ENCODE data around the gene NDUFS1.
"Not testable (repeated sequence)": the region's sequence is repeated elsewhere in the genome, so short reads cannot be mapped to it uniquely, and the experiment has no call there.

NDUFS1 gene

DNA sequence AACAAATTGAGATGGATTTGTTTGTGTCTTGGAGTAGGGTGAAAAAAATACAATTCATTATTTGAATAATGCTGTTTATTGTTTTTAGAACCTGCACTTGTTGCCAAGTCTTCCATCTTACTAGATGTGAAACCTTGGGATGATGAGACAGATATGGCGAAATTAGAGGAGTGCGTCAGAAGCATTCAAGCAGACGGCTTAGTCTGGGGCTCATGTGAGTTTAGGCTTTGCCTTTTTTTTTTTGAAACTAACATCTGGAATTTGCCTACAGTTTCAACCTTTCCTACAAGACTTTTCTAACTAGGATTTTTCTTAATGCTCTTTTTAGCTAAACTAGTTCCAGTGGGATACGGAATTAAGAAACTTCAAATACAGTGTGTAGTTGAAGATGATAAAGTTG, 3.2 kb upstream of the NDUFS1 start:
- not testable (repeated sequence) for DNase-seq (ENCODE audit: low spot score)

DNA sequence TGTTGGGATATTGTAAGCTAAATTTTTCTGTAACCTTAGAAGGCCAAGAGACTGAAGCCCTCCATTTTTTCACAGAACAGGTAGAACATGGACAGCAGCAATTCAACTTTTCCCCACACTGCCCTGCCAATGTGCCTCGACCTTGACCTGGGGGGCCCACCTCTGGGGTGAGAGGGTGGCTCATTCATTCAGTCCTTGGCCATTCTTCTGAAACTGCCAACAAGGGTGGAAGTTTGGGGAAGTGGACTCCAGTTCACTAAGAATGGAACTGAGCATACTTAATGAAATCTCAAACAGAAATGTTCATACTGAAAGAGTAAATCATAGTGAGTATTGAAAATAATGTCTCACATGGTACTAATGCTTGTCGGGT, 1.5 kb upstream of the NDUFS1 start:
- no peak for DNase-seq (ENCODE audit: low spot score)

DNA sequence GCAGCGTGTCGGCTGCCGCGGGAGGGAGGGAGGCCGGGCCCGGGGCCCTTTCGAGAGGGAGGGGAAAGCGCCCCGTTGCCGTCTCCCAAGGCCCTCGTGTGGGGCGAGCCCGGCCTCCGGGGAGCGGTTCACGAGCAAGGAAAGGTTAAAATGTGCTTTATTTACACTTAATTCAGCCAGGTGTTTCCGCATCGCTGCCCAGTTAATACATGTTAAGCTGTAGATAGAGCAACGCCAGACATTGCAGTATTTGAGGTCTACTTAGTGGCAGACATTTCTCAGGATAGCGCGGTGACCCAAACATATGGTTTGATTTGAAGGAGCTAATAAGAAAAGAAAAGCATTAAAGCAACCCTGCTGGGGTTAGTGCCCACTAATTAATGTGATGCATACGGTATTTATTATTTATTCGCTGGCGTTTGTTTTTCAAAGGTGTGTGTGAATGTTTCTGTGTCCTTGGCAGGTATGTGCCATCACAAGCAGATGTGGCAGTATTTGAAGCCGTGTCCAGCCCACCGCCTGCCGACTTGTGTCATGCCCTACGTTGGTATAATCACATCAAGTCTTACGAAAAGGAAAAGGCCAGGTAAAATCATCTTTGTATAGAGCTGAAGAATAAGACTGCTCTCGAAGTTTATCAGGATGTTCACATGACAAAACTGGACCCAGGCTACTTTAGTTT, 1.0 kb upstream of the NDUFS1 start:
- DNase-seq (ENCODE audit: low spot score) = peak; percentile 35

DNA sequence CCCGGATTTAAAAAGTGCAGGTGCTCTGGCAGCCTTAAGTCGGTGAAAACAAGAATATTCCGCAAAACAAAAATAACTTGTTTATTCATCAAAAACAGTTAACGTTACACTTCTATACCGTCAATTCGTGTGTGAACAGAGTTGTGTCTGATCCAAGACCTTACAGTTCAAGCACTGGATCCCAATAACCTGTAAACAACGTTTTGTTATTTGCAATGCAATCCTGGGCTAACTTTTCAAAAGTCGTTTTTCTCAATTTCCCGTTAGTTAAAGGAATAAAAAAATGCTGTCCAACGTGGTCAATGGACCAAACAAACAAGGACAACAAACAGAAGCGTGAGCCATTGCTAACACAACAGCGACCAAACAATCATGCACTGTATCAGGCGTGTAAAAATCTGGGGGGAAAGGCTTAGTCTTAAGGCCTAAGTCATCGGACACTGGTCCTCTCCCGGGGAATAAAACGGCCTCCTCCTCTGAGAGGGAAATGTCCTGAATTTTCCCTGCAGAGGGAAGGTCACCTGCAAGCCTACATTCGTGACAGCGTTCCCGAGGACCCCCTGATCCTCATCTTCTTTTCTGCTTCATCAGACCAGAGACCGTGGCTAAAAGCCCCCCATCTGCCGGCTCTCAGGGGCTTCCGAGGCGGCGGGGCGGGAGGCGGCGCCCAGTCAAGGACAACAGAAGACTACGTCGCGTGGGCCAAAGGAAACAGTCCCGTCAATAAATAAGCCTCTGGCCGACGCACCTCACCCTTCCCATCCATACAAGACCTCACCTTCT, 490 bp downstream of the NDUFS1 start:
- no peak for DNase-seq (ENCODE audit: low spot score)

DNA sequence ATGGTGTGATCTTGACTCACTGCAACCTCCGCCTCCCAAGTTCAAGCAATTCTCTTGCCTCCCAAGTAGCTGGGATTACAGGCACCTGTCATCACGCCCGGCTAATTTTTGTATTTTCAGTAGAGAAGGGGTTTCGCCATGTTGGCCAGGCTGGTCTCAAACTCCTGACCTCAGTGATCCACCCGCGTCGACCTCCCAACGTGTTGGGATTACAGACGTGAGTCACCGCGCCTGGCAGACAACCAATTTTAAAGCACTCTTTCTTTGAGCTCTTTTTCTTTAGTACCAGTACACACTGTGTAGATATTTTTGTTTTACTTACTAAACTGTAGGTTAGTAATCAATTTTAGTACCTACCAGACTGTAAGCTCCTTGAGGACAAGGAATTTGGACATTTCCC, 2.2 kb downstream of the NDUFS1 start:
- DNase-seq (ENCODE audit: low spot score) = not testable (repeated sequence)

DNA sequence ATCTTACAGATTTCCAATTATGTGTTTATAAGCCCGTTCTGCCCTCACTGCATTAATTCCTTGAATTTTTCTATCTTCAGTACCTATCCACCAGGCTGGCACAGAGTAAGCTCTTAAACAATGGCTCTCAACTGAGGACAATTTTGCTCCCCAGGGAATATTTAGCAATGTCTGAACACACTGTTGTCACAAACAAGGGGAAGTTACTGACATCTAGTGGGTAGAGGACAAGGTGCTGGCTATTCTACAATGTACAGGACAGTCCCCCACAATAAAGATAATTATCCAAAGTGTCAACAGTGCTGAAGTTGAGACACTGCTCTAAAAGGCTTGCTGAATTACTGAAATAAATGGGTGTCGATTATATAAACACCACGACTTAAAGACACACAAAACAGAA, 5.0 kb downstream of the NDUFS1 start:
- peak; percentile 40 for DNase-seq (ENCODE audit: low spot score)

DNA sequence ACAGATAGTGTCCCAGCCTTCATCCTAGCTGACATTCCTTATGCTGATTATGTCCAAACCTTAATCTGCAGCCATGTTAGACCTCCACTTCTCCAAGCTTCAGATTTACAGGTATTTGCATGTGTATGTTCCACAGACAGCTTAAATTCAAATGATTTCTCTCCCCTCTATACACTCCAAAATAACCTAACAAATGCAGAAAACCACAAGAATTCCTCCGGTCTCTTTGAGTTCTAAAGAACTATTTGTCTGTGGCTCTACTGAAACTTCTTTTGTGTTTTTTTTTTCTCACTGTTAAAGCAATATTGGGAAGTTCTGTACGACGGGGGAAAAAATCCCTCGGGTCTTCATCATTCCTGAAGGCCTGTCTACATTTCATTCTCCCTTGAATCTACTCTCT, 8.6 kb downstream of the NDUFS1 start:
- no peak for DNase-seq (ENCODE audit: low spot score)

DNA sequence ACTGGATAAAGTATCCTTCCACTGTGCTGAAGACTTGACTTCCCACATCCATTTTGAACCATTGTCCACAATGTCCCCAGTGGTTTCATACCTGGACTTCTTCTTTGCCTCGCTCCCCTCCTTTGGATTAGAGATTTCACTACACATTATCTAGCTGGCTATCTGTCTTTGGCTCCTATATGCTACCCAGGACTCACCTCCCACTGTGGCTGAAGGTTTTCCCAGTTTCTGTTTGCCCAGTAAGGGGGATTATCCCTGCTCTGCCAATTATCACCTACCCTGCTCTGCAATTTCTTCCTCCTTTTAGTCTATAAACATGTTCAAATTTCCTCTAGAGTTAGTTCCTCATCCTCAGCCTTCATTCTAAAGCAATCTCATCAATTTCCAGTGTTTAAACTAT, 9.1 kb downstream of the NDUFS1 start:
- no peak for DNase-seq (ENCODE audit: low spot score)

DNA sequence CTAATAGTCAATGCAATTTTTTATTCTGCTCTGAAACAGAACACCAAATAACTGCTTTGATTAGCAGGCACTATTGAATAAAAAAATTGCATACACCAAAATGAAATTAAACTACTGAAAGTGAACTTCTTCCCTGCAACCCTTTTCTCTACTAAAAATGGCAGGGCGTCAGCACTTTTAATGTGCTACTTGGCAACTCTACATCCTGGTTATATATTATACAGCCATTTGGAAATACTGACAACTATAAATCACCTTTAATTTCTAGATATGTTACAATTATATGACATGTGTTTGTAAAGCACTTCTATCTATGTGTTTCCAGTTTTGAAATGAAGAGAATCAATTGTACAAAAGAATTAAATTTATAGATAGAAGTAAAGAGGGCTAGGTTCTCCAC, 9.9 kb downstream of the NDUFS1 start:
- DNase-seq (ENCODE audit: low spot score) = no peak

DNA sequence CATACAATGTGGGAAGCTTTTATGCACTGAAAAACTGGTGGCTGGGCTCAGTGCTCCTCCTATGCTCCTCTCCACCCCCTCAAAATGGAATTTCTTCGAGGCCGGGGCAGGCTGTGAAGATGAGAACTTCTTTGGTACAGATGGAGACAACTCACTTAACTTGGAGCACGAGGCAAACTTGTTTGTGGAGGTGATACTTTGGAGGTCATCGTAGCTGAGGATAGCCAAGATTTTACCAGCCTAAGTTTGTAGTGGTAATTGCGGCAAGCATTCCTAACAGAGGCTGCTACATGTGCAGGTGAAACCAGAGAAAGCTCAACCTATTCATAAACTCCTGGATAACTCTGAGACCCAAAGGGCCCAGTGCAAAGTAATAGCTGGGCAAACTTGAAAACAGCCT, 13.6 kb downstream of the NDUFS1 start:
- no peak for DNase-seq (ENCODE audit: low spot score)

DNA sequence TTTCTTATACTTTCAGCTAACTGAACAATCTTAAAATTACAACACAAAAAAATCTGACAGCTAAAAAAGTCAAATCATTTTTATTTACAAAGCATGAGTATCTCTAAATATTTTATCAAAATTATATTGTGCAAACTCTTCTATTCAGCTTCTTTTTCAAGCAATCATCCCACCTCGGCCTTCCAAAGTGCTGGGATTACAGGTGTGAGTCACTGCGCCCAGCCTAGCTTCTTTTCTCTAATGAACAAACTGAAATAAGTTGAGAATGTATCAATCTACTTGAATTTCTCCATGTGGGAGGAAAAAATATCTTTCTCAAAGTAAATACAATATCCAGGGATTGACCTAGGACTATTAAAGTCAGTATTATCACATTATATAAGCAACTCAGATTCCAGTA, 14.9 kb downstream of the NDUFS1 start:
- no peak for DNase-seq (ENCODE audit: low spot score)

DNA sequence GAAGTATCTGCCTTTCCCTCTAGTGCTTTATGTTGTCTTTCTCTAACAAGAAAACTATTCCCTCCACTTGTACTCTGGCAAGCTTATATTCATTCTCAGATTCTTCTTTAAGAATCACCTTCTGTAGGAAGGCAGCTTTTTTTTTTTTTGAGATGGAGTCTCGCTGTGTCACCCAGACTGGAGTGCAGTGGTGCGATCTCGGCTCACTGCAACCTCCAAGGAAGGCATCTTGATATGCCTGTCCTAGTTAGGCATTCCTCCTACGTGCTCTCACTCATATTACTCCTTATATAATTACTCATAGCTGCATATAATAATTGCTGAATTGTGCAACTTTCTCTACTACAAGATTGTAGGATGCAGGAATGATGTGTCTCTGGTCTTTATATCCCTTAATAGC, 15.8 kb downstream of the NDUFS1 start:
- no peak for DNase-seq (ENCODE audit: low spot score)

DNA sequence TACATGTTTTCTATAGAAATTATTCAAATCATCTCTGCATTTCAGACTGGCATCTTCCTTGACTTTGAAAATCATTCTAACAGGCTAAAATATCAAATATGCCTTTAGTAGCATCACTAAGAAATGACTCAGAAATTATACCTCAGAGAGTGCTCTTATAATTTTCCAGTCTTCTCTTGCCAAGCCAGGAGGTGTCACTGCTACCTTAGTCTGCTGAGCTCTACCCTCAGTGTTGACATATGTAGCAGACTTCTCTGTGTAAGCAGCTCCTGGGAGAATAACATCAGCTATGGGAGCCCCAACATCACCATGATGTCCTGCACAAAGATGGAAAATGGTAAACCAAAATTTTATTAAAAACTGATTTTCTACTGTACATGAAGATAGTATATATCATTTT, 31.6 kb downstream of the NDUFS1 start:
- no peak for DNase-seq (ENCODE audit: low spot score)

DNA sequence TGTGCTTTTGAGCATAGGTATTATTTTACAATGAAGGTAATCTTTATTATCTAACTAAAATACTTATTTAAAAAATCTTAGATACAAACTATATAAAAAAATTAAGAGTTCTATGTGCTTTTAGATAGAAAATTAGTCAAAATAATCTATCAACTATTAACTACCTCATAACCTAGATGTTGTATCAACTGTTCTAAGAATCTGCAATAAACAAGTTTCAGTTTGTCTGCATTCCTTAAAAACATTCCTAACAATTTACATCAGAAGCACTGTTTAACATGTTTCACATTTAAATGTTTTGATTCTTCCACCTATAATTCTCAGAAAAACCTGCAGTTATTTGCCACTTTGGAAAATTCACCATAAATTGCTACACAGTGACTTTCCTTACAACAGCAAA, 33.3 kb downstream of the NDUFS1 start:
- DNase-seq (ENCODE audit: low spot score) = no peak

DNA sequence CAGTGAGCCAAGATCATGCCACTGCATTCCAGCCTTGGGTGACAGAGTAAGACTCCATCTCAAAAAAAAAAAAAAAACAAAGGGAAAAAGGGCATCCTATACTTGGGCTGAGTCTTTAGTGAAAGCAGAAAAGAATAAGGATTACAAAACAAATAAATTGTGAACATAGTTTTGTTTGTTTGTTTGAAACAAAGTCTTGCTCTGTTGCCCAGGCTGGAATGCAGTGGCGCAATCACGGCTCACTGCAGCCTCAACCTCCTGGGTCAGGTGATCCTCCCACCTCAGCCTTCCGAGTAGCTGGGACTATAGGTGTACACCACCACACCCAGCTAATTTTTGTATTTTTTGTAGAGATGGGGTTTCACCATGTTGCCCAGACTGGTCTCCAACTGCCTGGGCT, 36.7 kb downstream of the NDUFS1 start:
- DNase-seq (ENCODE audit: low spot score) = not testable (repeated sequence)

DNA sequence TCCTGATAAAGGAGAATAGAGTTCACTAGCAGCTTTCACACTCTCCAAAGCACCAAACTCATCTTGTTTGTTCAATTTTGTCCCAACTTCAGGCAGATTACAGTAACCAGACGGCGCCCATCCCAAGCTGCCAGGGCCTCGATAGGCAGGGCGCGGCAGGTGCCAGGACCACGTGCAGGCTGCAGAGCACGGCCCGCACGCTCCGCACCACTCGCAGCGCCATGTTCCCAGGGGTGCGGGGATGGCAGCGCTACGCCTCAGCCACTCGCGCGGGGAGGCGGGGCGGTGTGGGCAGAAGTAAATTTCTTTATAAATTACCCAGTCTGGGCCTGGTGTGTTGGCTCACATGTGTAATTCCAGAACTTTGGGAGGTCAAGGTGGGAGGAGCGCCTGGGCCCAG, 43.0 kb downstream of the NDUFS1 start:
- no peak for DNase-seq (ENCODE audit: low spot score)

DNA sequence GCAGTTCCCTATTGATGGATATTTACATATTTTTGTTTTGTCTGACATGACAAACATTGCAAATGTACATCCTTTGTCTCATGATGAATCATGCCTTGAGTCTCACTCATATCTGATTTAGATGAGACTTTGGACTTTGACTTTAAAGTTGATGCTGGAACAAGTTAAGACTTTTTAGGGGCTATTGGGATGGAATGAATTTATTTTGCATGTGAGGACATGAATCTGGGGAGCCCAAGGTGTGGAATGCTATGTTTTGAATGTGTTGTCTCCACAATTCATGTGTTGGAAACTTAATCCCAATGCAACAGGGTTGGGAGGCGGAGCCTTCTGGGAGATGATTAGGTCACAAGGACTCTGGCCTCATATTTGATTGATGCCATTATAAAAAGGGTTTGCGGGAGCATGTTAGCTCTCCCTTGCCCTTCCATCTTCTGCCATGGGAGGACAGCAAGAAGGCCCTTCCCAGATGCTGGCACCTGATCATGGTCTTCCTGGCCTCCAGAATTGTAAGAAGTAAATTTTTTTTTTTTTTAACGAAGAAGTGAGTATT, 44.1 kb downstream of the NDUFS1 start:
- no peak for DNase-seq (ENCODE audit: low spot score)

DNA sequence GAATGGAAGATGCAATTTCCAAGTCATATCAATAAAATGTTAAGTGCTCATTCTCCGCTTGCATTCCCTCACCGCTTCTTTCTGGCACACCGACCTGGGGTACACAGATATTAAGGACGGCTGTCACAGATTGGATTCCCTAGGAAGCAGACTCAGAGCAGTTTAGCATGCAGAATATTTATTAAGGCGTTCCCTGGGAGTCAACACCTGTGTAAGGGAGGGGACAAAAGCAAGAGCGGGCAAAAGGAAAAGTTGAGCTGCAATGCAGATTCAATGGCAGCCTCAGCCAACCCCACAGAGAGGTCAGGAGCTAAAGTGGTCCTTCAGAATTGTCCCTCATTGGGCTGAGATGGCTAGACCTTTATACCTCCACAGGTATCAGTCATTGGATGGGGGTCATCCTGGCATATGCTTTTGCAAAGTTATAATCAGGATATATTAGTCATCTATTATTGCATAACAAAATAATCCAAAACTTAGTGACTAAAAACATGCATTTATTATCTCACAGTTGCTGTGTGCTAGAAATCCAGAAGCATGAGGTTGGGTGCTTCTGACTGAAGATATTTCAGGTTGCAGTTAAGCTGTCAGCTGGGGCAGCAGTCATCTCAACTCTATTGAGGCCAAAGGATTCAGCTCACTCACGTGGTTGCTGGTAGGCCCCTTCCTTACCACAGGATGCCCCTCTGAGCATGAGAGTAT, 46.2 kb downstream of the NDUFS1 start:
- DNase-seq (ENCODE audit: low spot score) = no peak

DNA sequence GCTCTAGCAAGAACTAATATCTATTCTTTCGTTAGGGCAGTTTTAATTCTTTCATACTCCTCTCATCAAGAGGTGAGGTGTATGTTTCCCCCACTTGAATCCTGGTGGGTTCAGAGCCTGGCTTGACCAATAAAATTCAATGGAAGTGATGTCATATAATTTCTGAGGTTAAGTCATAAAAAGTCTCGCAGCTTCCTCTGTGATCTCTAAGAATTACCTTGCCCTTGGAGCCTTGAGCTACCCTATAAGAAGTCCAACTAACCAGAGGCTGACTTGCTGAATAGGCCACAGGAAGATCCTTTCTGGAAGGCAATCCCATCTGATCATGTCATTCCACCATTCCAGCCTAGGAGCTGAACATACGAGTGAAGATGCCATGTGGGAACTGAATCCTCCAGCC, 47.1 kb downstream of the NDUFS1 start:
- no peak for DNase-seq (ENCODE audit: low spot score)

DNA sequence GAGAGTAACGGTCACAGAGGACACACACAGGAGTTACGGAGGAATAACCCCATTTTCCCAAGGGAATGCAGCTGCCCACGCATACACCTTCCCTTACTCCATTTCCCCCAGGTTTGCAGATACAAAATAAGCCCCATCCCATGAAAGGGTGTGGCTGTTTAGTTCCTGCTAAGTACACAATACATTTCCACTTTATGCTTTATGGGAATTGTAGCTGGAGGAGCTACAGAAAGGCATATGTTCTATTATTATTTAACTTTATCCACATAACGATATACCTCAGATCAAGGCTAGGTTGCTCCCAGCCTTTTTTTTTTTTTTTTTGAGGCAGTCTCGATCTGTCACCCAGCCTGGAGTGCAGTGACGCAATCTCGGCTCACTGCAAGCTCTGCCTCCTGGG, 50.5 kb downstream of the NDUFS1 start:
- DNase-seq (ENCODE audit: low spot score) = no peak

DNA sequence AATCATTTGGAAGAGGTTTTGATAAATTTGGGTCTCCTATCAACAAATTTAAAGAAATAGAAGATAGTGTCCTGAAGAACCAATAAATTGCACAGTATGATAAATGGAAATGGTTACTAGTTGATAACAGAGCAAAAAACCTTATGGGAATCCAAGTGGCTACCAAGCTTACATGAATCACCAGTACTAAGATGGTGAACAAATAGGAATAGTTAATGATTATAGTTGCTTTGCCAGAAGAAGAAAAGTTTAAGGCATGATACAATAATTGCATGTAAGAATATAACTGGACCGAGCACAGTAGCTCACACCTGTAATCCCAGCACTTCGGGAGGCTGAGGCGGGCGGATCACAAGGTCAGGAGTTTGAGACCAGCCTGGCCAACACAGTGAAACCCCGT, 53.7 kb downstream of the NDUFS1 start:
- no peak for DNase-seq (ENCODE audit: low spot score)

DNA sequence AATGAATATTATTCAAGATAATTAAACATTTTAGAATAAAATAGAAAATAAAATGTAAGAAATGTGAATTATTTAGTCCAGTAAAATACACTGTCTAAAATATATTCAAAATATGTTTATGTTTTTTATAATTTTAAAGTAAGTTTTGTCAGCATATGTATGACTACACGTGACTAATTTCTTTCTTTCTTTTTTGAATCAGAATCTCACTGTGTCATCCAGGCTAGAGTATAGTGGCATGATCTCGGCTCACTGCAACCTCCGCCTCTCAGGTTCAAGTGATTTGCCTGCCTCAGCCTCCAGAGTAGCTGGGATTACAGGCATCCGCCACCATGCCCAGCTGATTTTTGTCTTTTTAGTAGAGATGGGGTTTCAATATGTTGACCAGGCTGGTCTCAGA, 54.2 kb downstream of the NDUFS1 start:
- DNase-seq (ENCODE audit: low spot score) = no peak

DNA sequence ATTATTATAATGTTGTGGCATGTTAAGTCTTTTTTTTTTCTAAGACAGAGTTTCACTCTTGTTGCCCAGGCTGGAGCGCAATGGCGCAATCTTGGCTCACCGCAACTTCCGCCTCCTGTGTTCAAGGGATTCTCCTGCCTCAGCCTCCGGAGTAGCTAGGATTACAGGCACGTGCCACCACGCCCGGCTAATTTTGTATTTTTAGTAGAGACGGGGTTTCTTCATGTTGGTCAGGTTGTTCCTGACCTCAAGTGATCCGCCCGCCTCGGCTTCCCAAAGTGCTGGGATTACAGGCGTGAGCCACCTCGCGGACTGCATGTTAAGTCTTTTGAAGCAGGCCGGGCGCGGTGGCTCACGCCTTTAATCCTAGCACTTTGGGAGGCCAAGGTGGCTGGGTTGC, 60.4 kb downstream of the NDUFS1 start:
- not testable (repeated sequence) for DNase-seq (ENCODE audit: low spot score)

Data from HuH-7 (cell line).